ENCODE results near the gene RALGAPA2. TPM values are rescaled to one million over a fixed set of nuclear protein-coding genes. Genes with fewer than 3 reads are reported as not detected.

RALGAPA2 gene
- total and polyA plus RNA-seq, 2 donors (not counting 3 experiments of a cell fraction or from before 2014, with no cell fraction given), result 10.0 to 46.8 TPM

- no peaks in the 10 kb centered on the region for H3K4me1 ChIP-seq (ENCODE audit: control insufficient read depth, extremely low read depth, insufficient read depth, low read length)
- DNase-seq (ENCODE audit: low read depth, low spot score) (no peak), FAIRE-seq (no peak)
- H4K20me1 ChIP-seq (replicated peaks; ENCODE audit: control insufficient read depth, extremely low read depth, insufficient read depth, low read length), result no peaks in the 10 kb centered on the region
- POLR2A ChIA-PET, result no interaction called here
- H3K36me3 ChIP-seq (ENCODE audit: control insufficient read depth in 2 of 2, extremely low read depth in 1 of 2, insufficient read depth in 2 of 2, low read length in 2 of 2), result no peaks in the 10 kb centered on the region
- dilution Hi-C loops (cut with MboI; ENCODE audit: extremely low pct_ligation_motif_present, low sequenced_read_pairs), result no loop called here
- no peak overlapping the region for H3K27ac ChIP-seq (ENCODE audit: insufficient read depth, low read depth, low read length)
- H3K4me3 ChIP-seq (replicated peaks in 1 of 3; ENCODE audit: insufficient read depth in 1 of 3, low read depth in 1 of 3, low read length in 3 of 3), result no peak overlapping the region
- H3K9ac ChIP-seq (replicated peaks; ENCODE audit: extremely low read depth, insufficient read depth, low read length), result no peak overlapping the region
- intact Hi-C loops (cut with micrococcal nuclease), result no loop called here
- no TSS peak for BruUV-seq (replicated peaks)
- TF ChIP-seq MYC (IDR thresholded peaks at IDR 0.05; ENCODE audit: low read depth, low read length), result no peak
- no peak for TF ChIP-seq JUN (IDR thresholded peaks at IDR 0.05; ENCODE audit: borderline replicate concordance, insufficient read depth, insufficient read length, low read depth)
- no peak for TF ChIP-seq FOS (IDR thresholded peaks at IDR 0.05; ENCODE audit: borderline replicate concordance, insufficient read depth, low read length)
- TF ChIP-seq POLR2AphosphoS5 (IDR thresholded peaks at IDR 0.05; ENCODE audit: insufficient read depth, low read depth, low read length), result no peak
- TF ChIP-seq GATA2 (IDR thresholded peaks at IDR 0.05; ENCODE audit: insufficient read depth, insufficient read length, low read depth, low read length), result no peak
- no peak for TF ChIP-seq CTCF (IDR thresholded peaks at IDR 0.05; ENCODE audit: extremely low read depth in 1 of 2, insufficient read depth in 1 of 2, low read depth in 1 of 2, low read length in 2 of 2)
- TF ChIP-seq MAX (IDR thresholded peaks at IDR 0.05; ENCODE audit: insufficient read depth, insufficient read length), result no peak
- no peak for TF ChIP-seq EZH2 (IDR thresholded peaks at IDR 0.05; ENCODE audit: borderline replicate concordance, low read depth, low read length, severe bottlenecking)
- TF ChIP-seq POLR2A (IDR thresholded peaks at IDR 0.05; ENCODE audit: low read depth, low read length), result no peak
- no peaks in the 10 kb centered on the region for H3K79me2 ChIP-seq (ENCODE audit: control insufficient read depth, insufficient read depth, low read length)
- no peaks in the 10 kb centered on the region for H3K9me3 ChIP-seq (replicated peaks; ENCODE audit: control insufficient read depth, insufficient read depth, low read length)
- CTCF ChIA-PET, result no interaction called here
- no peaks in the 10 kb centered on the region for H3K9me1 ChIP-seq (replicated peaks; ENCODE audit: control insufficient read depth, extremely low read depth, insufficient read depth, low read length)
- H2AFZ ChIP-seq (ENCODE audit: low read depth, low read length), result no peak overlapping the region
- H3K4me2 ChIP-seq (ENCODE audit: insufficient read depth, low read length), result no peak overlapping the region
- no peaks in the 10 kb centered on the region for H3K27me3 ChIP-seq (ENCODE audit: control insufficient read depth in 2 of 2, insufficient read depth in 2 of 2, low read length in 2 of 2)
These were observed 62.5 kb downstream of the RALGAPA2 start for GRCh38 chr20:20649945-20650344.

Data from endothelial cell of umbilical vein (primary cell).